Esophagus muscularis mucosa (tissue), 4 donors: ENCODE measurements around the gene ZNF862. TPM values are rescaled to one million over a fixed set of nuclear protein-coding genes. Genes with fewer than 3 reads are reported as not detected.
A peak's percentile ranks its signal among the peaks of the same experiment; 100 is the strongest.

ENCODE experiments used
- DNase-seq: peaks from one replicate; pipeline ENCODE4 v3.0.0-alpha.2; 2017; ENCODE audit errors: extremely low spot score
- H3K27ac ChIP-seq, 4 donors: fragments of 200-600 bp; sonication (generic); replicated peaks in 1 of 4; 1 replicate in 3 of 4; 2 replicates in 1 of 4; pipeline ENCODE4 v1.5.1; 2016 to 2019; ENCODE audit warnings: mild to moderate bottlenecking in 1 of 4
- H3K27me3 ChIP-seq, 4 donors: fragments of 200-600 bp; sonication (generic); one replicate each; pipeline versions ENCODE4 v1.5.1 to v1.6.0; 2016 to 2019
- H3K36me3 ChIP-seq, 4 donors: fragments of 200-600 bp; sonication (generic); one replicate each; pipeline ENCODE4 v1.5.1; 2016 to 2019
- H3K4me1 ChIP-seq, 4 donors: fragments of 200-600 bp; sonication (generic); one replicate each; pipeline ENCODE4 v1.5.1; 2016 to 2019
- H3K4me3 ChIP-seq, 4 donors: fragments of 200-600 bp; sonication (generic); 1 replicate in 2 of 4; 2 replicates in 2 of 4; pipeline ENCODE4 v1.5.1; 2016 to 2019; ENCODE audit warnings: mild to moderate bottlenecking in 4 of 4, moderate library complexity in 1 of 4
- H3K9me3 ChIP-seq, 4 donors: fragments of 200-600 bp; sonication (generic); 1 replicate in 3 of 4; 2 replicates in 1 of 4; pipeline ENCODE4 v1.5.1; 2016 to 2019
- CTCF ChIP-seq, 3 experiments: fragments of 200-600 bp in 2 of 3; fragments of 450-650 bp in 1 of 3; sonication (generic) in 2 of 3; IDR thresholded peaks; one replicate each; pipeline ENCODE4 v1.5.1; 2017 to 2019; ENCODE audit warnings: antibody characterized with exemption in 3 of 3, mild to moderate bottlenecking in 2 of 3, moderate library complexity in 1 of 3
- EP300 ChIP-seq: sonication (generic); formaldehyde crosslinking; IDR thresholded peaks from one replicate; pipeline ENCODE4 v1.6.1; 2017; ENCODE audit warnings: antibody characterized with exemption
- POLR2A ChIP-seq: fragments of 450-650 bp; IDR thresholded peaks from one replicate; pipeline ENCODE4 v1.6.1; 2017; ENCODE audit warnings: antibody characterized with exemption, moderate library complexity, mild to moderate bottlenecking, low read depth
- POLR2AphosphoS5 ChIP-seq, 2 donors: sonication (generic); formaldehyde crosslinking; IDR thresholded peaks; one replicate each; pipeline ENCODE4 v1.6.1; 2017; ENCODE audit warnings: antibody characterized with exemption in 2 of 2
- WGBS: methylation state at CpG from one replicate; pipeline ENCODE4 v1.1.5; 2018; 5-methylcytosine and 5-hydroxymethylcytosine counted together
- intact Hi-C: fragments of 100-400 bp; cut with DNase I; formaldehyde crosslinking; loops from one replicate; pipeline ENCODE4 v1.15.1; 2023
- total RNA-seq, 4 donors: library from RNA; depleted of rRNA; stranded (reverse); fragments of >200 nt; gene quantifications; one replicate each; pipeline versions ENCODE4 v1.1.0 to v1.2.1, GENCODE V29; 2016

The ZNF862 gene
- 10 to 100 TPM in 3 of 4 donors, 1 to 10 TPM in 1; 9.1 to 17.1 (median 13.3) TPM for total RNA-seq

- 0% methylated on average over 11 of the region's 86 CpGs for WGBS
- H3K4me1 ChIP-seq = peaks cover 10 to 21% (median 17%) of the 10 kb centered on the region in 4 donors
- peak within 1 kb of the TSS; percentile 94 to 98 (median 96) for H3K27ac ChIP-seq
- H3K9me3 ChIP-seq = no peaks in the 10 kb centered on the region
- H3K36me3 ChIP-seq = no peaks in the 10 kb centered on the region
- peak; percentile 99 for DNase-seq
- H3K27me3 ChIP-seq = peaks cover 0 to 9% (median 0%) of the 10 kb centered on the region in 4 donors
- intact Hi-C loops = loop anchor here (5.0 kb wide), 2 partner anchors 34 to 126 kb away; partner anchors contain the start of gene ATP6V0E2
- peak within 1 kb of the TSS; percentile 86 to 99 (median 98) for H3K4me3 ChIP-seq
- TF ChIP-seq POLR2AphosphoS5 (IDR thresholded peaks at IDR 0.05) (peak; percentile 92 to 98), POLR2A (peak; percentile 17), EP300 (no peak), CTCF (IDR thresholded peaks at IDR 0.05) (no peak)
Observed at GRCh38 chr7:149838224-149838991, at the start of gene ZNF862. TSS of gene ZNF862 (plus strand) at chr7:149838375. CDS start at chr7:149838612, 237 bp downstream.

- H3K36me3 ChIP-seq = no peaks in the 10 kb centered on the region
- peaks cover 0 to 63% (median 14%) of the 10 kb centered on the region in 4 donors for H3K27me3 ChIP-seq
- H3K4me1 ChIP-seq = peaks cover 6 to 21% (median 14%) of the 10 kb centered on the region in 4 donors
- TF ChIP-seq POLR2AphosphoS5 (IDR thresholded peaks at IDR 0.05) (no peak), CTCF (IDR thresholded peaks at IDR 0.05) (no peak), EP300 (no peak), POLR2A (no peak)
- H3K9me3 ChIP-seq = no peaks in the 10 kb centered on the region
- H3K4me3 ChIP-seq = no peak overlapping the region
- no peak for DNase-seq
- WGBS = 67% methylated on average over 3 of the region's 19 CpGs
- H3K27ac ChIP-seq = no peak overlapping the region
- intact Hi-C loops = no loop called here
Observed at GRCh38 chr7:149789101-149789500, 49.1 kb upstream of the ZNF862 start.

GRCh38 chr7:149790146-149790548 lies 48.0 kb upstream of the ZNF862 start:
- Histone ChIP-seq H3K36me3 (no peaks in the 10 kb centered on the region), H3K4me3 (peak overlapping the region in 3 of 4 donors; percentile 6 to 16 (median 14)), H3K9me3 (no peaks in the 10 kb centered on the region), H3K27me3 (peaks cover 0 to 58% (median 14%) of the 10 kb centered on the region in 4 donors), H3K27ac (no peak overlapping the region), H3K4me1 (peaks cover 6 to 21% (median 14%) of the 10 kb centered on the region in 4 donors)
- TF ChIP-seq CTCF (IDR thresholded peaks at IDR 0.05) (peak; percentile 20 to 54 (median 40)), POLR2AphosphoS5 (IDR thresholded peaks at IDR 0.05) (no peak)
- DNase-seq = no peak
- intact Hi-C loops = no loop called here
- WGBS = 9% methylated on average over 17 of the region's 56 CpGs

GRCh38 chr7:149790754-149791360 lies 47.3 kb upstream of the ZNF862 start:
- 91% methylated on average over 13 of the region's 14 CpGs for WGBS
- Histone ChIP-seq H3K27me3 (peaks cover 0 to 58% (median 14%) of the 10 kb centered on the region in 4 donors), H3K36me3 (no peaks in the 10 kb centered on the region)

More at GRCh38 chr7:149790754-149791360, 47.3 kb upstream of the ZNF862 start:
- Histone ChIP-seq H3K4me3 (no peak overlapping the region), H3K27ac (no peak overlapping the region), H3K9me3 (no peaks in the 10 kb centered on the region), H3K4me1 (peaks cover 6 to 21% (median 14%) of the 10 kb centered on the region in 4 donors)
- DNase-seq = no peak
- TF ChIP-seq POLR2AphosphoS5 (IDR thresholded peaks at IDR 0.05) (no peak), POLR2A (no peak), EP300 (no peak), CTCF (IDR thresholded peaks at IDR 0.05) (no peak)
- intact Hi-C loops = no loop called here
